HL-60 (cell line): Measurements from ENCODE around the gene HES4.

Source experiments
- GABPA ChIP-seq: IDR thresholded peaks from 2 replicates; pipeline ENCODE4 v1.6.1; 2012; ENCODE audit warnings: low read depth
- POLR2AphosphoS5 ChIP-seq: IDR thresholded peaks from 2 replicates; pipeline ENCODE4 v1.6.1; 2012; ENCODE audit warnings: low read depth
- SPI1 ChIP-seq: IDR thresholded peaks from 2 replicates; pipeline ENCODE4 v1.6.1; 2012; ENCODE audit warnings: low read depth, mild to moderate bottlenecking, borderline replicate concordance
- TF ChIP-seq, protein P1 (sequence below): IDR thresholded peaks from one replicate; pipeline ENCODE4 v1.5.1; 2011; ENCODE audit warnings: low read length, control low read depth, inconsistent platforms; ENCODE audit not compliant: insufficient read depth
- TF ChIP-seq, protein P2 (sequence below): IDR thresholded peaks from 2 replicates; pipeline ENCODE4 v1.6.1; 2012; ENCODE audit warnings: low read depth; ENCODE audit not compliant: insufficient replicate concordance

- TF ChIP-seq, protein P1, sequence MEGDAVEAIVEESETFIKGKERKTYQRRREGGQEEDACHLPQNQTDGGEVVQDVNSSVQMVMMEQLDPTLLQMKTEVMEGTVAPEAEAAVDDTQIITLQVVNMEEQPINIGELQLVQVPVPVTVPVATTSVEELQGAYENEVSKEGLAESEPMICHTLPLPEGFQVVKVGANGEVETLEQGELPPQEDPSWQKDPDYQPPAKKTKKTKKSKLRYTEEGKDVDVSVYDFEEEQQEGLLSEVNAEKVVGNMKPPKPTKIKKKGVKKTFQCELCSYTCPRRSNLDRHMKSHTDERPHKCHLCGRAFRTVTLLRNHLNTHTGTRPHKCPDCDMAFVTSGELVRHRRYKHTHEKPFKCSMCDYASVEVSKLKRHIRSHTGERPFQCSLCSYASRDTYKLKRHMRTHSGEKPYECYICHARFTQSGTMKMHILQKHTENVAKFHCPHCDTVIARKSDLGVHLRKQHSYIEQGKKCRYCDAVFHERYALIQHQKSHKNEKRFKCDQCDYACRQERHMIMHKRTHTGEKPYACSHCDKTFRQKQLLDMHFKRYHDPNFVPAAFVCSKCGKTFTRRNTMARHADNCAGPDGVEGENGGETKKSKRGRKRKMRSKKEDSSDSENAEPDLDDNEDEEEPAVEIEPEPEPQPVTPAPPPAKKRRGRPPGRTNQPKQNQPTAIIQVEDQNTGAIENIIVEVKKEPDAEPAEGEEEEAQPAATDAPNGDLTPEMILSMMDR = no peak
- TF ChIP-seq POLR2AphosphoS5 (no peak), SPI1 (no peak), GABPA (no peak)
- TF ChIP-seq, protein P2, sequence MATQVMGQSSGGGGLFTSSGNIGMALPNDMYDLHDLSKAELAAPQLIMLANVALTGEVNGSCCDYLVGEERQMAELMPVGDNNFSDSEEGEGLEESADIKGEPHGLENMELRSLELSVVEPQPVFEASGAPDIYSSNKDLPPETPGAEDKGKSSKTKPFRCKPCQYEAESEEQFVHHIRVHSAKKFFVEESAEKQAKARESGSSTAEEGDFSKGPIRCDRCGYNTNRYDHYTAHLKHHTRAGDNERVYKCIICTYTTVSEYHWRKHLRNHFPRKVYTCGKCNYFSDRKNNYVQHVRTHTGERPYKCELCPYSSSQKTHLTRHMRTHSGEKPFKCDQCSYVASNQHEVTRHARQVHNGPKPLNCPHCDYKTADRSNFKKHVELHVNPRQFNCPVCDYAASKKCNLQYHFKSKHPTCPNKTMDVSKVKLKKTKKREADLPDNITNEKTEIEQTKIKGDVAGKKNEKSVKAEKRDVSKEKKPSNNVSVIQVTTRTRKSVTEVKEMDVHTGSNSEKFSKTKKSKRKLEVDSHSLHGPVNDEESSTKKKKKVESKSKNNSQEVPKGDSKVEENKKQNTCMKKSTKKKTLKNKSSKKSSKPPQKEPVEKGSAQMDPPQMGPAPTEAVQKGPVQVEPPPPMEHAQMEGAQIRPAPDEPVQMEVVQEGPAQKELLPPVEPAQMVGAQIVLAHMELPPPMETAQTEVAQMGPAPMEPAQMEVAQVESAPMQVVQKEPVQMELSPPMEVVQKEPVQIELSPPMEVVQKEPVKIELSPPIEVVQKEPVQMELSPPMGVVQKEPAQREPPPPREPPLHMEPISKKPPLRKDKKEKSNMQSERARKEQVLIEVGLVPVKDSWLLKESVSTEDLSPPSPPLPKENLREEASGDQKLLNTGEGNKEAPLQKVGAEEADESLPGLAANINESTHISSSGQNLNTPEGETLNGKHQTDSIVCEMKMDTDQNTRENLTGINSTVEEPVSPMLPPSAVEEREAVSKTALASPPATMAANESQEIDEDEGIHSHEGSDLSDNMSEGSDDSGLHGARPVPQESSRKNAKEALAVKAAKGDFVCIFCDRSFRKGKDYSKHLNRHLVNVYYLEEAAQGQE = no peak
Observed at GRCh38 chr1:953524-954320, 46.2 kb downstream of the HES4 start.
